Measurements from ENCODE around the gene AMMECR1L.
"Not testable (repeated sequence)": the region's sequence is repeated elsewhere in the genome, so short reads cannot be mapped to it uniquely, and the experiment has no call there.

AMMECR1L gene

DNA sequence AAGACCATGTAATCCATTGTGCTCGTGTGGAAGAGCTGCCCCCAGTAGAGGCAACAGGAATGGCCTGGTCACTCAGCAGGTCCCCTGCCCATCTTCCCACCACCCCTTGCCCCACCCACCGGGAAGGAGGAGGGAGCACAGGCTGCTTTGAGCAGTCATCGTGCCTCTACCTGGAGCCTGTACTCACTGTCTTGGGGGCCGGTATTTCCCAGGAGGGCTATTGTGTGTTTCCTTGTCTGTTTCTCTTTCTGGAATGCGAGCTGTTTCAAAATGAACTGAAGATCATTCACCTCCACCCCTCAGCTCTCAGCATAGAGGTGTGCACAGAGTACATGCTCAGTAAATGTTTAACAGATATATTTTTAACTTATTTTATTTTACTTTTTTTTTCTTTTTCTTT lies 7.7 kb upstream of the AMMECR1L start:
- Histone ChIP-seq H3F3A (ENCODE audit: control insufficient read depth, insufficient read depth) (0 out of 2 replicates have a peak, but pooled peaks cover 7% of the 10 kb centered on the region), H3K4me1 (ENCODE audit: control insufficient read depth, low read length) (peaks cover 20% of the 10 kb centered on the region), H3K36me3 (ENCODE audit: control insufficient read depth, low read length) (no peaks in the 10 kb centered on the region), H3K4me3 (ENCODE audit: low read length) (no peak overlapping the region), H3K27ac (ENCODE audit: low read depth, low read length) (no peak overlapping the region), H3K9me2 (replicated peaks; ENCODE audit: control insufficient read depth, low read length) (no peaks in the 10 kb centered on the region), H3K79me2 (ENCODE audit: control insufficient read depth, low read length) (no peaks in the 10 kb centered on the region), H3K27me3 (ENCODE audit: control insufficient read depth, low read length) (no peaks in the 10 kb centered on the region), H4K20me1 (ENCODE audit: control insufficient read depth, insufficient read depth, low read depth, low read length) (no peaks in the 10 kb centered on the region), H3K4me2 (ENCODE audit: low read length) (no peak overlapping the region), H3K9me3 (ENCODE audit: control insufficient read depth, insufficient read depth, low read length) (no peaks in the 10 kb centered on the region)
- TF ChIP-seq CTCF (IDR thresholded peaks at IDR 0.05; ENCODE audit: low read depth, low read length, poor library complexity, severe bottlenecking) (no peak), EZH2phosphoT487 (IDR thresholded peaks at IDR 0.05; ENCODE audit: borderline replicate concordance, low read length) (no peak)

- no peak overlapping the region for H3K27ac ChIP-seq (ENCODE audit: low read depth, low read length)
- peaks cover 1% of the 10 kb centered on the region; the same call in 1 of the 2 replicates for H3K79me2 ChIP-seq (ENCODE audit: control insufficient read depth, low read length)
- H3K4me3 ChIP-seq (ENCODE audit: low read length), result no peak overlapping the region
- H3F3A ChIP-seq (ENCODE audit: control insufficient read depth, insufficient read depth), result 0 out of 2 replicates have a peak, but pooled peaks cover 5% of the 10 kb centered on the region
- H3K4me2 ChIP-seq (ENCODE audit: low read length), result no peak overlapping the region; the same call in 1 of the 2 replicates
- no peaks in the 10 kb centered on the region for H3K27me3 ChIP-seq (ENCODE audit: control insufficient read depth, low read length)
- H4K20me1 ChIP-seq (ENCODE audit: control insufficient read depth, insufficient read depth, low read depth, low read length), result no peaks in the 10 kb centered on the region
- H3K9me3 ChIP-seq (ENCODE audit: control insufficient read depth, insufficient read depth, low read length), result no peaks in the 10 kb centered on the region
- no peaks in the 10 kb centered on the region for H3K9me2 ChIP-seq (replicated peaks; ENCODE audit: control insufficient read depth, low read length)
- H3K4me1 ChIP-seq (ENCODE audit: control insufficient read depth, low read length), result peaks cover 17% of the 10 kb centered on the region
- 0 out of 2 replicates have a peak, but pooled peaks cover under 1% of the 10 kb centered on the region for H3K36me3 ChIP-seq (ENCODE audit: control insufficient read depth, low read length)
- TF ChIP-seq CTCF (IDR thresholded peaks at IDR 0.05; ENCODE audit: low read depth, low read length, poor library complexity, severe bottlenecking), result no peak
- TF ChIP-seq EZH2phosphoT487 (IDR thresholded peaks at IDR 0.05; ENCODE audit: borderline replicate concordance, low read length), result no peak
These were observed 7.3 kb upstream of the AMMECR1L start for GRCh38 chr2:127893033-127893432.

- Histone ChIP-seq H3K4me3 (ENCODE audit: low read length) (no peak overlapping the region), H3K9me3 (ENCODE audit: control insufficient read depth, insufficient read depth, low read length) (no peaks in the 10 kb centered on the region), H3K36me3 (ENCODE audit: control insufficient read depth, low read length) (0 out of 2 replicates have a peak, but pooled peaks cover 4% of the 10 kb centered on the region), H3K27ac (ENCODE audit: low read depth, low read length) (no peak overlapping the region), H4K20me1 (ENCODE audit: control insufficient read depth, insufficient read depth, low read depth, low read length) (no peaks in the 10 kb centered on the region), H3K9me2 (replicated peaks; ENCODE audit: control insufficient read depth, low read length) (no peaks in the 10 kb centered on the region), H3K79me2 (ENCODE audit: control insufficient read depth, low read length) (peaks cover 12% of the 10 kb centered on the region), H3K4me1 (ENCODE audit: control insufficient read depth, low read length) (peaks cover 20% of the 10 kb centered on the region), H3F3A (ENCODE audit: control insufficient read depth, insufficient read depth) (0 out of 2 replicates have a peak, but pooled peaks cover 4% of the 10 kb centered on the region), H3K4me2 (ENCODE audit: low read length) (no peak overlapping the region), H3K27me3 (ENCODE audit: control insufficient read depth, low read length) (no peaks in the 10 kb centered on the region)
- TF ChIP-seq CTCF (IDR thresholded peaks at IDR 0.05; ENCODE audit: low read depth, low read length, poor library complexity, severe bottlenecking), result no peak
- TF ChIP-seq EZH2phosphoT487 (IDR thresholded peaks at IDR 0.05; ENCODE audit: borderline replicate concordance, low read length), result no peak
These were observed 6.1 kb upstream of the AMMECR1L start for GRCh38 chr2:127891811-127892210.

DNA sequence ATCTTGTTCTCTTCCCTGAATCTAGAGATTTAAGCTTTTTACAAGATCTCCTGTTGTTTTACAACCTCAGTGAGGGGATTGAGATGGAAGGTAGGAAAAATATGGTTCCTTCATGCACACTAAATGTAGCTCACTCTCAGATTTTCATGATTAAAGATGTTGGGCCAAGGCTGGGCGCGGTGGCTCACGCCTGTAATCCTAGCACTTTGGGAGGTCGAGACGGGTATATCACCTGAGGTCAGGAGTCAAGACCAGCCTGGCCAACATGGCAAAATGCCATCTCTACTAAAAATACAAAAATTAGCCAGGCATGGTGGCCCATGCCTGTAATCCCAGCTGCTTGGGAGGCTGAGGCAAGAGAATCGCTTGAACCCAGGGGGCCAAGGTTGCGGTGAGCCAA lies 5.0 kb upstream of the AMMECR1L start:
- H3K9me3 ChIP-seq (ENCODE audit: control insufficient read depth, insufficient read depth, low read length); H3K9me2 ChIP-seq (replicated peaks; ENCODE audit: control insufficient read depth, low read length); H3K4me2 ChIP-seq (ENCODE audit: low read length); H3K36me3 ChIP-seq (ENCODE audit: control insufficient read depth, low read length); H4K20me1 ChIP-seq (ENCODE audit: control insufficient read depth, insufficient read depth, low read depth, low read length); H3K4me3 ChIP-seq (ENCODE audit: low read length); H3K27me3 ChIP-seq (ENCODE audit: control insufficient read depth, low read length); H3K27ac ChIP-seq (ENCODE audit: low read depth, low read length); H3F3A ChIP-seq (ENCODE audit: control insufficient read depth, insufficient read depth): not testable (repeated sequence)
- peaks cover 12% of the 10 kb centered on the region for H3K79me2 ChIP-seq (ENCODE audit: control insufficient read depth, low read length)
- H3K4me1 ChIP-seq (ENCODE audit: control insufficient read depth, low read length), result peaks cover 20% of the 10 kb centered on the region

Data from DOHH2 (cell line).